Urinary bladder (tissue), 4 donors: ENCODE results near the gene GALNT17. TPM values are rescaled to one million over a fixed set of nuclear protein-coding genes. Genes with fewer than 3 reads are reported as not detected.

ENCODE experiments used
- DNase-seq: peaks from one replicate; pipeline ENCODE4 v3.0.0-alpha.2; 2015; ENCODE audit errors: extremely low spot score
- H3K27ac ChIP-seq: one replicate; pipeline ENCODE4 v1.5.1; 2013; ENCODE audit warnings: low read depth, mild to moderate bottlenecking, moderate library complexity
- H3K36me3 ChIP-seq: one replicate; pipeline ENCODE4 v1.6.1; 2013; ENCODE audit warnings: mild to moderate bottlenecking, moderate library complexity; ENCODE audit not compliant: insufficient read depth
- H3K4me1 ChIP-seq: one replicate; pipeline ENCODE4 v1.6.1; 2013; ENCODE audit warnings: mild to moderate bottlenecking, moderate library complexity; ENCODE audit not compliant: insufficient read depth
- H3K4me3 ChIP-seq: one replicate; pipeline ENCODE4 v1.5.1; 2013; ENCODE audit warnings: low read depth, low read length
- WGBS: extraction: QIAGEN DNeasy Blood & Tissue Kit; methylation state at CpG from one replicate; pipeline ENCODE4 v1.1.7; 2013; 5-methylcytosine and 5-hydroxymethylcytosine counted together
- polyA plus RNA-seq: library from polyadenylated mRNA; stranded (reverse); fragments of 200-250 nt; gene quantifications from one replicate; pipeline ENCODE4 v1.2.3, GENCODE V29; 2013
- total RNA-seq: library from RNA; depleted of rRNA; stranded (reverse); fragments of >200 nt; gene quantifications from one replicate; pipeline ENCODE4 v1.2.3, GENCODE V29; 2014
- donor health status: healthy with polysubstance abuse.
- donor health status: healthy.

The GALNT17 gene
- total and polyA plus RNA-seq, 2 donors, result 27.0 to 45.8 TPM

DNA sequence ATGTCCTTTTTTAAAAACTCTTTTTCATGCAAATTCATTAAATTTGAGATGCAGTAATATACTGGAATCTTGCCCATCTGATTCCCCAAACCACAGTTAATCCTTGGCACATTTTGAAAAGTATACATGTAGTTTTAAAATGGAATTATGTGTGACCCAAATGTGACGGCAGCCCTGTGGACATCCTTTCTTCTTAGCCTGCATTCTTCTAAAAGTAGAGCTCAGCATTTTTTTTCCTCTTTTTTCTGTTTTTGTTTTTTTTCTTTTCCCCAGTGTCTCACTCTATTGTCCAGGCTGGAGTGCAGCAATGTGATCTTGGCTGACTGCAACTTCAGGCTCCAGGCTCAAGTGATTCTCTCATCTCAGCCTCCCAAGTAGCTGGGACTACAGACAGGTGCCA is 338.9 kb downstream of the GALNT17 start:
- no peak for DNase-seq
- H3K4me3 ChIP-seq, result no peak overlapping the region
- no peaks in the 10 kb centered on the region for H3K4me1 ChIP-seq
- H3K36me3 ChIP-seq, result no peaks in the 10 kb centered on the region
- no peak overlapping the region for H3K27ac ChIP-seq
- 51% methylated on average over 1 of the region's 1 CpG for WGBS

DNA sequence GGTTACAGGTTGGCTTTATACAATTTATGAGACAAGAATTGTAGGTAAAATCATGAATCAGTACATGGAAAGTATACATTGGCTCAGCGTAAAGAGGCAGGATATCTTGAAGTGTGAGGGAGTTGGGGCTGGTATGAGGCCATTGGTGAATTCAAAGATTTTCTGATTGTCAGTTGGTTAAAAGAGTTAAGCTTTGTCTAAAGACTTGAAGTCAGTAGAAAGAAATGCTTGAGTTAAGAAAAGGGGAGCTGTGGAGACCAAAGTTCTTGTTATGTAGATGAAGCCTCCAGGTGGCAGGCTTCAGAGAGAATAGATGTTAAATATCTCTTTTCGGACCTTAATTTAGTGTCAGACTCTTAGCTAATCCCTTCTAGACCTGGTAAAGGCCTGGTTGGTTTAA is 341.0 kb downstream of the GALNT17 start:
- H3K4me3 ChIP-seq, result no peak overlapping the region
- H3K4me1 ChIP-seq, result no peaks in the 10 kb centered on the region
- H3K36me3 ChIP-seq, result no peaks in the 10 kb centered on the region
- 84% methylated on average over 2 of the region's 2 CpGs for WGBS
- H3K27ac ChIP-seq, result no peak overlapping the region
- no peak for DNase-seq

- no peaks in the 10 kb centered on the region for H3K36me3 ChIP-seq
- H3K27ac ChIP-seq, result no peak overlapping the region
- no peak for DNase-seq
- WGBS, result 88% methylated on average over 2 of the region's 2 CpGs
- no peak overlapping the region for H3K4me3 ChIP-seq
- H3K4me1 ChIP-seq, result no peaks in the 10 kb centered on the region
These were observed 341.5 kb downstream of the GALNT17 start for GRCh38 chr7:71473366-71473967.

- Histone ChIP-seq H3K36me3 (no peaks in the 10 kb centered on the region), H3K4me3 (no peak overlapping the region), H3K4me1 (no peaks in the 10 kb centered on the region), H3K27ac (no peak overlapping the region)
- DNase-seq, result no peak
- WGBS, result 59% methylated on average over 7 of the region's 7 CpGs
These were observed 345.5 kb downstream of the GALNT17 start for GRCh38 chr7:71477441-71477840.

- Histone ChIP-seq H3K36me3 (no peaks in the 10 kb centered on the region), H3K4me1 (no peaks in the 10 kb centered on the region), H3K4me3 (no peak overlapping the region), H3K27ac (no peak overlapping the region)
- 68% methylated on average over 2 of the region's 2 CpGs for WGBS
- DNase-seq, result no peak
These were observed 347.3 kb downstream of the GALNT17 start for GRCh38 chr7:71479231-71479630.

- 91% methylated on average over 2 of the region's 2 CpGs for WGBS
- Histone ChIP-seq H3K4me3 (no peak overlapping the region), H3K4me1 (no peaks in the 10 kb centered on the region), H3K27ac (no peak overlapping the region), H3K36me3 (no peaks in the 10 kb centered on the region)
- DNase-seq, result no peak
These were observed 348.8 kb downstream of the GALNT17 start for GRCh38 chr7:71480791-71481190.

GRCh38 chr7:71482284-71482683 is 350.3 kb downstream of the GALNT17 start:
- Histone ChIP-seq H3K4me3 (no peak overlapping the region), H3K27ac (no peak overlapping the region), H3K36me3 (no peaks in the 10 kb centered on the region), H3K4me1 (no peaks in the 10 kb centered on the region)
- WGBS, result 91% methylated on average over 6 of the region's 6 CpGs
- no peak for DNase-seq

- no peak overlapping the region for H3K4me3 ChIP-seq
- no peak overlapping the region for H3K27ac ChIP-seq
- no peaks in the 10 kb centered on the region for H3K36me3 ChIP-seq
- DNase-seq, result no peak
- WGBS, result 92% methylated on average over 3 of the region's 3 CpGs
- no peaks in the 10 kb centered on the region for H3K4me1 ChIP-seq
These were observed 352.4 kb downstream of the GALNT17 start for GRCh38 chr7:71484380-71484779.

GRCh38 chr7:71485586-71485985 is 353.6 kb downstream of the GALNT17 start:
- WGBS, result 91% methylated on average over 3 of the region's 3 CpGs
- Histone ChIP-seq H3K4me3 (no peak overlapping the region), H3K27ac (no peak overlapping the region), H3K36me3 (no peaks in the 10 kb centered on the region), H3K4me1 (no peaks in the 10 kb centered on the region)
- no peak for DNase-seq

DNA sequence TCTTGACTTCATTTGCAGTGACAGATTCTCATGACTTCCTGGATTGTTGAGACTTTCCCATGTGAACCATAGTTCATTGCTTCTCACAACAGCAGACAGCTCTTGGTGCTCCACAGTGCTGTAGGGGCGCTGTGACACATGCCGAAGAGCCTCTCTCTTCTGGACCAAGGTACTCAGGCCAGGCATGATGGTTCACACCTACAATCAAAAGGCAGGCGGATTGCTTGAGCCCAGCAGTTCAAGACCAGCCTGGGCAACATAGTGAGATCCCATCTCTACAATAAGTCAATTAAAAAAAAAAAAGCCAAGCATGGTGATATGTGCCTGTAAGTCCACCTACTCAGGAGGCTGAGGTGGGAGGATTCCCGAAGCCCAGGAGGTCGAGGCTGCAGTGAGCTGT is 354.5 kb downstream of the GALNT17 start:
- WGBS, result 91% methylated on average over 5 of the region's 5 CpGs
- H3K27ac ChIP-seq, result no peak overlapping the region
- no peak overlapping the region for H3K4me3 ChIP-seq
- H3K36me3 ChIP-seq, result no peaks in the 10 kb centered on the region
- no peak for DNase-seq
- no peaks in the 10 kb centered on the region for H3K4me1 ChIP-seq

DNA sequence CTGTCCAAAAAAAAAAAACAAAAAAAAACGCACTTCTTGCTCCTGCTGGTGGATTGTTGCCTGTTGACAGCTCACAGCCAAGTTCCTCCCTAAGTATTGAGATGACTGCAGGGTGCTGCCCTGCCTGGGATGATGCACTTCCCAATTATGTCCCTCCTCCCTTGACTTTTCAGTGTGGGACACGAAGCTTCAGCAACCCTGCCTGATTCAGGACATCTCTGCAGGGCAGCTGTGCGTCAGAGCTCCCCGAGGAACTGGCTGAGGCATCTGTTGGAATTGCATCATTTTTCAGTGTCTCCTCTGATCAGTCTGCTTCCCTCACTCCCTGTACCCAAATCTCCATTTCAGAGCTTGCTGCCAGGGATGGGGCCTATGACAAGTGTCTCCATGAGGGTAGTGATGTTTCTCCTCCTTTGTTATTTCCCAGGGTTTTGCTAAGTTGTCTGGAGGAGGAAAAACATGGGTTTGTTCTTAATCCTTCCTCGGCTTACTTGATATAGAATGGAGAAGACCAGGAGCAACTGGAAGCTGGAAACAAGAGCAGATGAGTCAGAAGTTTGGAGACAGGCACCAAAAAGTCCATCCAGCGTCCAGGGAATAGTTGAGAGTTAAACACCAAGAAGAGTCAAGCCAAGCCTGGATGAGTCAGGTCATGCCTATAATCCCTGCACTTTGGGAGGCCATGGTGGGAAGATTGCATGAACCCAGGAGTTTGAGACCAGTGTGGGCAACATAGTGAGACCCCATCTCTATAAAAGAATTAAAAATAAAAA is 355.1 kb downstream of the GALNT17 start:
- Histone ChIP-seq H3K27ac (no peak overlapping the region), H3K4me1 (no peaks in the 10 kb centered on the region), H3K36me3 (no peaks in the 10 kb centered on the region), H3K4me3 (no peak overlapping the region)
- no peak for DNase-seq
- WGBS, result 42% methylated on average over 6 of the region's 6 CpGs

- no peaks in the 10 kb centered on the region for H3K4me1 ChIP-seq
- no peaks in the 10 kb centered on the region for H3K36me3 ChIP-seq
- 69% methylated on average over 2 of the region's 2 CpGs for WGBS
- no peak overlapping the region for H3K27ac ChIP-seq
- DNase-seq, result no peak
- no peak overlapping the region for H3K4me3 ChIP-seq
These were observed 356.4 kb downstream of the GALNT17 start for GRCh38 chr7:71488308-71488707.

DNA sequence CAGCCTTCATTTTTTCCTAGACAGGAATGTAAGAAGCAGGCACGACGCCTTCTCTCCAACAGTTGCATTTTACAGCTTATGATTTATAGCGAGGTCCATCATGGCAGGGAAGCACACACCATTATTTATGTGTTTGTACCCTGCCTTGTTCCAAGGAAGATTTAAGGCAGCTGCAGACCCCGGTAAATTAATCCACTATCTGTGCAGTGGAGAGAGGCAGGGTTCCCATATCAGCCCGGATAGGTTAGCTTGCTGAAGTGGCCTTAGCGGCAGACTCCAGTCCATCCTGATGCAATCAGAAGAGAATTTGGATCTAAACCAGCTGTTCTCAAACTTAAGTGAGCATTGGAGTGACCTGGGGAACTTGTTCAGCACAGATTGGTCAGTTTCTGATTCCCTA is 359.4 kb downstream of the GALNT17 start:
- Histone ChIP-seq H3K27ac (no peak overlapping the region), H3K4me1 (no peaks in the 10 kb centered on the region), H3K4me3 (no peak overlapping the region), H3K36me3 (no peaks in the 10 kb centered on the region)
- DNase-seq, result no peak
- 38% methylated on average over 6 of the region's 6 CpGs for WGBS

DNA sequence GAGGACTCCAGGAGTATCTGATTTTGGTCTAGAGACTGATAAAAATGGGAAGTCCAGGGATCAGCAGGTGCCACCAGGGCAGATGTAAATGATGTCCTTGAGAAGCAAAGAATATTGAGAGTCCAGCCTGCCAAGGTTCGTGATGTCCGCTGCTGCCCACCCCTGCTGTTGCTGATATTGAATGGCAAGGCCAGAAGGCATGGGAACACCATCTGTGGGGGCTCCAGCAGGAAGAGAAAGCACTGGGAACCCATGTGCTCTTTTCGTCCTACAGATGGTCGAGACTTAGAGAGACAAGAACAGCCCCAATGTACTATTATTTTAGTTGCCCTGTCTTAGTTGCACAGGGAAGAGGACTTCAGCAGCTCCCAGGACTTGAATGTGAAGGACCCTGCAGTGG is 363.9 kb downstream of the GALNT17 start:
- Histone ChIP-seq H3K36me3 (no peaks in the 10 kb centered on the region), H3K27ac (no peak overlapping the region), H3K4me3 (no peak overlapping the region), H3K4me1 (no peaks in the 10 kb centered on the region)
- WGBS, result 94% methylated on average over 4 of the region's 4 CpGs
- DNase-seq, result no peak
